Endothelial cell (in vitro differentiated cells): ENCODE results near the gene MTRF1. TPM values are rescaled to one million over a fixed set of nuclear protein-coding genes. Genes with fewer than 3 reads are reported as not detected.

Experiments
- DNase-seq: peaks from one replicate; pipeline ENCODE4 v3.0.0; 2021; ENCODE audit warnings: low spot score
- H3K27ac Mint-ChIP-seq: one replicate; pipeline ENCODE4 v1.8.0; 2021; ENCODE audit warnings: mixed read lengths, inconsistent platforms; ENCODE audit not compliant: unreplicated experiment
- H3K27me3 Mint-ChIP-seq: one replicate; pipeline ENCODE4 v1.8.0; 2021; ENCODE audit warnings: mild to moderate bottlenecking, moderate library complexity, mixed read lengths, inconsistent platforms; ENCODE audit not compliant: unreplicated experiment
- H3K36me3 Mint-ChIP-seq: one replicate; pipeline ENCODE4 v1.8.0; 2021; ENCODE audit warnings: mild to moderate bottlenecking, low read depth, mixed read lengths, inconsistent platforms; ENCODE audit not compliant: unreplicated experiment
- H3K4me1 Mint-ChIP-seq: one replicate; pipeline ENCODE4 v1.8.0; 2021; ENCODE audit warnings: mild to moderate bottlenecking, mixed read lengths, inconsistent platforms; ENCODE audit not compliant: unreplicated experiment
- H3K4me3 Mint-ChIP-seq: one replicate; pipeline ENCODE4 v1.8.0; 2021; ENCODE audit warnings: mild to moderate bottlenecking, mixed read lengths, inconsistent platforms; ENCODE audit not compliant: unreplicated experiment
- H3K9me3 Mint-ChIP-seq: one replicate; pipeline ENCODE4 v1.8.0; 2021; ENCODE audit warnings: mixed read lengths, inconsistent platforms; ENCODE audit not compliant: unreplicated experiment
- long read RNA-seq: library from polyadenylated mRNA; unstranded; transcript quantifications from one replicate; pipeline ENCODE4 v2.0.0, GENCODE V29; 2020; ENCODE audit not compliant: unreplicated experiment
- total RNA-seq: library from RNA; stranded (reverse); fragmentation: NEBNext Ultra II Directional; extraction: Animal tissue kit (Norgen Biotek cat#: 25700); gene quantifications from one replicate; pipeline ENCODE4 v1.2.1, GENCODE V29; 2021; ENCODE audit not compliant: unreplicated experiment
- TF ChIP-seq, protein P1 (sequence below): fragments of 200-600 bp; sonication (generic); IDR thresholded peaks from one replicate; pipeline ENCODE4 v1.5.0; 2021; ENCODE audit warnings: antibody characterized with exemption; ENCODE audit not compliant: unreplicated experiment

MTRF1 gene, protein sequence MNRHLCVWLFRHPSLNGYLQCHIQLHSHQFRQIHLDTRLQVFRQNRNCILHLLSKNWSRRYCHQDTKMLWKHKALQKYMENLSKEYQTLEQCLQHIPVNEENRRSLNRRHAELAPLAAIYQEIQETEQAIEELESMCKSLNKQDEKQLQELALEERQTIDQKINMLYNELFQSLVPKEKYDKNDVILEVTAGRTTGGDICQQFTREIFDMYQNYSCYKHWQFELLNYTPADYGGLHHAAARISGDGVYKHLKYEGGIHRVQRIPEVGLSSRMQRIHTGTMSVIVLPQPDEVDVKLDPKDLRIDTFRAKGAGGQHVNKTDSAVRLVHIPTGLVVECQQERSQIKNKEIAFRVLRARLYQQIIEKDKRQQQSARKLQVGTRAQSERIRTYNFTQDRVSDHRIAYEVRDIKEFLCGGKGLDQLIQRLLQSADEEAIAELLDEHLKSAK
- 10.1 TPM for total RNA-seq
- long read RNA-seq, partial matches to known transcripts: 2 of 4 reads
- long read RNA-seq, other reads (novel, unspliced or antisense): 1 of 4 reads

DNA sequence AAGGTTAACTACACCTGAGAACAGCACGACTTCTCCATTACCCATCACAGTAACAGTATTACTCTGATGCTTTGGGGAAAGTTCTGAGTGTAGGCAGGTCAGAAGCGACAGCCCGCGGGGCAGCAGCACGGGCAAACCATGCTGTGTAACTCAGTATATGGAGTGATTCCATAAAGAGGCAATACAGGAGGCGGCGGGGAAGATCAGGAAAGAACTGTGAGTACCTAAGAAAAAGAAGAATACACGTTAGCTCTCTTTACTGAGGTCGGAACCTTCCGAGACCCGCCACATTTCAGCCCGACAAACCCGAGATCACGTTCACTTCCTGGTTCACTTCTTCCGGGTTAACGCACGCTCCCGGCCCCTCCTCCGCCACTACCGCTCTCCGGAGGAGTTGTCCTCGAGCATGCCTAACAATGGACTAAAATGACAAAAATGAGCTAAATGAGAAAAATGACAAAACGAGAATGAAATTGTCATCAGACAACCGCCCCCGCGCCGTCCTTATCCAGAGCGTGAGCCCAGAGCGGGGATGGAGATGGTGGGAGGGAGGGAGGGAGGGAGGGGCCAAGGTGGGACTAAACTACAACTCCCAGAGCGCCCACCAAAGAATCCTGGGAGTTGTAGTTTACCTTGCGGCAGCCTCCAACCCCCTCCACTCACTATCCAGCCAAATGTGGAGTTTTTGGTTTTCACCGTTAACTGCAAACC is at the start of gene MTRF1:
Gene MTRF1, minus strand, starts transcription at position 316 of the 711 bp plus-strand sequence. CDS start 2,669 bp downstream, outside the sequence.
- H3K27me3 Mint-ChIP-seq: no peaks in the 10 kb centered on the region
- H3K36me3 Mint-ChIP-seq: no peaks in the 10 kb centered on the region
- H3K4me1 Mint-ChIP-seq: peaks cover 6% of the 10 kb centered on the region
- peak within 1 kb of the TSS; percentile 87 for H3K27ac Mint-ChIP-seq
- peak; percentile 59 for DNase-seq
- peaks cover 6% of the 10 kb centered on the region for H3K9me3 Mint-ChIP-seq
- TF ChIP-seq, protein P1, sequence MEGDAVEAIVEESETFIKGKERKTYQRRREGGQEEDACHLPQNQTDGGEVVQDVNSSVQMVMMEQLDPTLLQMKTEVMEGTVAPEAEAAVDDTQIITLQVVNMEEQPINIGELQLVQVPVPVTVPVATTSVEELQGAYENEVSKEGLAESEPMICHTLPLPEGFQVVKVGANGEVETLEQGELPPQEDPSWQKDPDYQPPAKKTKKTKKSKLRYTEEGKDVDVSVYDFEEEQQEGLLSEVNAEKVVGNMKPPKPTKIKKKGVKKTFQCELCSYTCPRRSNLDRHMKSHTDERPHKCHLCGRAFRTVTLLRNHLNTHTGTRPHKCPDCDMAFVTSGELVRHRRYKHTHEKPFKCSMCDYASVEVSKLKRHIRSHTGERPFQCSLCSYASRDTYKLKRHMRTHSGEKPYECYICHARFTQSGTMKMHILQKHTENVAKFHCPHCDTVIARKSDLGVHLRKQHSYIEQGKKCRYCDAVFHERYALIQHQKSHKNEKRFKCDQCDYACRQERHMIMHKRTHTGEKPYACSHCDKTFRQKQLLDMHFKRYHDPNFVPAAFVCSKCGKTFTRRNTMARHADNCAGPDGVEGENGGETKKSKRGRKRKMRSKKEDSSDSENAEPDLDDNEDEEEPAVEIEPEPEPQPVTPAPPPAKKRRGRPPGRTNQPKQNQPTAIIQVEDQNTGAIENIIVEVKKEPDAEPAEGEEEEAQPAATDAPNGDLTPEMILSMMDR: no peak
- H3K4me3 Mint-ChIP-seq: peak within 1 kb of the TSS; percentile 98

DNA sequence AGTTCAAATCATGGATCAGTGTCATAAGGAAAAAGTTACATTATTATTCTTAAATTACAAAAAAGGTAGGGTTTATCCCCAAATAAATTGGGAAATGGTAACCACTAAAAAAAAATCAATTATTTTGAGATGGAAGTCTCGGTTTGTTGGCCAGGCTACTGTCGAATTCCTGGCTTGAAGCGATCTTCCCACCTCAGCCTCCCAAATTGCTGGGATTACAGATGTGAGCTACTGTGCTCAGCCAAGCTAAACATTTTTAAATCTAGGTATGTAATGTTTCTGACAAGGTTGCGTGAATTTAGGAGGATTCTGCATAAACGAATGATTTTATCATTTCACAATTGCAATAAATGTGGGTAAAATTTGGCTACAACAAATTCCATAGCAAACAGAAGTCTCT is 49.7 kb upstream of the MTRF1 start:
- no peak overlapping the region for H3K27ac Mint-ChIP-seq
- H3K9me3 Mint-ChIP-seq: no peaks in the 10 kb centered on the region
- DNase-seq: no peak
- no peaks in the 10 kb centered on the region for H3K27me3 Mint-ChIP-seq
- peak overlapping the region; percentile 47 for H3K4me3 Mint-ChIP-seq
- TF ChIP-seq, protein P1: no peak
- peaks cover 11% of the 10 kb centered on the region for H3K4me1 Mint-ChIP-seq
- no peaks in the 10 kb centered on the region for H3K36me3 Mint-ChIP-seq

DNA sequence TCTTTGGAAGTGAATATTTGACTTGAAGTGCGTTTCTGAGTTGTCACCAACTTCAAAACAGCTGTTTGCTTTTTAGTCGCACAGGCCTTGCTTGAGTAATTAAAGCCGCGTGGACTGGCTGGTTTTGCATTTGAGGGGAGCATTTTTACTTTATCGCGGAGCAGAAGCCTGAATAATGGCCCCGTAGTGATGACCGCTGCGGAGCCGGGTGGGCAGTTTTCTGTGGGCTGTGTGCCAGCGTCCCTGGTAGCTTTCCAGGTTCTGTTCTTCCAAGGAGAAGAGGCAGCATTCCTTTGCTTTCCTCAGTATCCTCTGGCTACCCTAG is 48.8 kb upstream of the MTRF1 start:
- Mint-ChIP-seq H3K27ac (peak overlapping the region; percentile 58), H3K9me3 (no peaks in the 10 kb centered on the region), H3K36me3 (no peaks in the 10 kb centered on the region), H3K4me1 (peaks cover 14% of the 10 kb centered on the region), H3K27me3 (peaks cover 2% of the 10 kb centered on the region), H3K4me3 (peak overlapping the region; percentile 97)
- peak; percentile 16 for DNase-seq
- TF ChIP-seq, protein P1: no peak

DNA sequence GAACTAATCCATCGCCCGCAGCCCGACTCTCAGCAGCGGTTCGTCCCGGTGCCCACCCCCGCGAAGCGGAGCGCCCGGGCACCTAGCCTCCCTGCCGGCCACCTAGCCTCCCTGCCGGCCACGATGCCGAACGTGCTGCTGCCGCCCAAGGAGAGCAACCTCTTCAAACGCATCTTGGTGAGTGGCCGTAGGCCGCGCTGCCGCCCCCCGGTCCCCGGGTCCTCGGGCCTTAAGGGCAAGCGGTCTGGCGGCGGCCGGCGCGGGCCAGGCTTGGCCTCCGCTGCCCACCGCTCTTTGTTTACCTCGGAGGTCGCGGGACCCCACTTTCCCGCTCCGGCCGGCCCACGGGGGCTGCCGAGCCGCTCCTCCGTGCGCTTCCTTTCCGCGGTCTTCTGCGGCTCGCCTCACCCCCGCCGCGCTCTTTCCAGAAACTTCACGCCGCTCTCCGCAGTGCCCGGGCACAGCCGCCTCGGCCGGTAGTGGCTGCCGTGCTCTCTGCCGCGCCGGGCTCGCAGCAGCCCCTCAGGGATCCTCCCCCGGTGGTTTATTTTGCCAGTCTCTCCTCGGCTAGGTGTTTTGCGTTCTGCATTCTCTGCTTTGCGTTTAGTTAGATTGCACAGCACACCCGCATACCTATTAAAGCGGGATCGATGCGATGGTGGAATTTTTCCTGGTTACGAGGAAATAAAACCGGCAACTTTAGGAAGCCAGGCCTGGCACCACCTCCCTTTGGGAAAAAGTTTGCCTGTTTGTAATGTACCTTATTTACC is 48.2 kb upstream of the MTRF1 start:
- no peaks in the 10 kb centered on the region for H3K36me3 Mint-ChIP-seq
- H3K27ac Mint-ChIP-seq: peak overlapping the region; percentile 58
- peak overlapping the region; percentile 97 for H3K4me3 Mint-ChIP-seq
- peak; percentile 48 for DNase-seq
- TF ChIP-seq, protein P1: no peak
- peaks cover 2% of the 10 kb centered on the region for H3K27me3 Mint-ChIP-seq
- H3K9me3 Mint-ChIP-seq: no peaks in the 10 kb centered on the region
- peaks cover 14% of the 10 kb centered on the region for H3K4me1 Mint-ChIP-seq
